H9 (cell line): ENCODE measurements around the gene NCBP3. TPM values are rescaled to one million over a fixed set of nuclear protein-coding genes. Genes with fewer than 3 reads are reported as not detected.

Experiments used
- DNase-seq: peaks from one replicate; pipeline ENCODE4 v3.0.0-alpha.2; 2017
- H2AFZ ChIP-seq: one replicate; pipeline ENCODE4 v1.6.1; 2013; ENCODE audit warnings: mild to moderate bottlenecking, low read length, control low read depth, moderate library complexity
- H2AK5ac ChIP-seq: 2 replicates; pipeline ENCODE4 v1.6.1; 2013; ENCODE audit warnings: low read length, control low read depth, mixed read lengths; ENCODE audit not compliant: insufficient read length
- H2BK120ac ChIP-seq: one replicate; pipeline ENCODE4 v1.6.1; 2013; ENCODE audit warnings: low read depth, mild to moderate bottlenecking, low read length, control low read depth, inconsistent platforms; ENCODE audit not compliant: poor library complexity, severe bottlenecking
- H2BK12ac ChIP-seq: 2 replicates; pipeline ENCODE4 v1.6.1; 2013; ENCODE audit warnings: low read length, control low read depth, mixed read lengths, low read depth; ENCODE audit not compliant: insufficient read length
- H2BK15ac ChIP-seq: 2 replicates; pipeline ENCODE4 v1.6.1; 2013; ENCODE audit warnings: low read depth, low read length, control low read depth
- H2BK20ac ChIP-seq: one replicate; pipeline ENCODE4 v1.6.1; 2013; ENCODE audit warnings: low read depth, mild to moderate bottlenecking, low read length, control low read depth, inconsistent platforms; ENCODE audit not compliant: poor library complexity, severe bottlenecking
- H2BK5ac ChIP-seq: 2 replicates; pipeline ENCODE4 v1.6.1; 2013; ENCODE audit warnings: low read length, control low read depth, mixed read lengths; ENCODE audit not compliant: insufficient read length
- H3K14ac ChIP-seq: 2 replicates; pipeline ENCODE4 v1.6.1; 2013; ENCODE audit warnings: low read length, control low read depth; ENCODE audit not compliant: insufficient read depth
- H3K18ac ChIP-seq: 2 replicates; pipeline ENCODE4 v1.6.1; 2013; ENCODE audit warnings: low read depth, mild to moderate bottlenecking, mixed read lengths, low read length, control low read depth; ENCODE audit not compliant: insufficient read length
- H3K23ac ChIP-seq: 2 replicates; pipeline ENCODE4 v1.6.1; 2013; ENCODE audit warnings: low read length, control low read depth, mixed read lengths, low read depth; ENCODE audit not compliant: insufficient read length
- H3K23me2 ChIP-seq: 2 replicates; pipeline ENCODE4 v1.6.1; 2013; ENCODE audit warnings: low read depth, mild to moderate bottlenecking, mixed read lengths, low read length, control low read depth; ENCODE audit not compliant: insufficient read length, poor library complexity, severe bottlenecking
- H3K27ac ChIP-seq: 2 replicates; pipeline ENCODE4 v1.5.1; 2013; ENCODE audit warnings: low read length, control low read depth, mixed read lengths, low read depth; ENCODE audit not compliant: insufficient read length
- H3K27me3 ChIP-seq: 2 replicates; pipeline ENCODE4 v1.6.1; 2013; ENCODE audit warnings: low read length, control low read depth, inconsistent platforms; ENCODE audit not compliant: insufficient read depth
- H3K4ac ChIP-seq: 2 replicates; pipeline ENCODE4 v1.6.1; 2013; ENCODE audit warnings: low read depth, mild to moderate bottlenecking, control low read depth, inconsistent platforms, low read length, moderate library complexity
- H3K4me1 ChIP-seq: 2 replicates; pipeline ENCODE4 v1.6.1; 2013; ENCODE audit warnings: low read length, control low read depth, inconsistent platforms; ENCODE audit not compliant: insufficient read depth
- H3K4me2 ChIP-seq: 2 replicates; pipeline ENCODE4 v1.6.1; 2013; ENCODE audit warnings: low read length, control low read depth, mixed read lengths; ENCODE audit not compliant: insufficient read length, insufficient read depth
- H3K56ac ChIP-seq: 2 replicates; pipeline ENCODE4 v1.6.1; 2013; ENCODE audit warnings: low read depth, mild to moderate bottlenecking, mixed read lengths, low read length, control low read depth; ENCODE audit not compliant: insufficient read length
- H3K79me1 ChIP-seq: 2 replicates; pipeline ENCODE4 v1.6.1; 2013; ENCODE audit warnings: low read depth, mild to moderate bottlenecking, moderate library complexity, low read length, control low read depth, inconsistent platforms; ENCODE audit not compliant: insufficient read depth, poor library complexity, severe bottlenecking
- H3K79me2 ChIP-seq: 2 replicates; pipeline ENCODE4 v1.6.1; 2013; ENCODE audit warnings: low read length, control low read depth, inconsistent platforms; ENCODE audit not compliant: insufficient read depth
- H3K9ac ChIP-seq: 2 replicates; pipeline ENCODE4 v1.6.1; 2013; ENCODE audit warnings: low read length, control low read depth, mixed read lengths; ENCODE audit not compliant: insufficient read length; ENCODE audit errors: extremely low read depth
- H3K9me3 ChIP-seq: one replicate; pipeline ENCODE4 v1.6.1; 2013; ENCODE audit warnings: low read depth, low read length, inconsistent platforms; ENCODE audit not compliant: control insufficient read depth
- H3T11ph ChIP-seq: one replicate; pipeline ENCODE4 v1.6.1; 2013; ENCODE audit warnings: mild to moderate bottlenecking, low read length, control low read depth, inconsistent platforms
- H4K20me1 ChIP-seq: one replicate; pipeline ENCODE4 v1.6.1; 2013; ENCODE audit not compliant: control insufficient read depth, insufficient read length, insufficient read depth
- H4K5ac ChIP-seq: 2 replicates; pipeline ENCODE4 v1.6.1; 2013; ENCODE audit warnings: low read depth, mild to moderate bottlenecking, mixed read lengths, low read length, control low read depth; ENCODE audit not compliant: insufficient read length
- H4K8ac ChIP-seq: replicated peaks from 2 replicates; pipeline ENCODE4 v1.6.1; 2013; ENCODE audit warnings: low read length, control low read depth, mixed read lengths, low read depth; ENCODE audit not compliant: insufficient read length
- H4K91ac ChIP-seq: 2 replicates; pipeline ENCODE4 v1.6.1; 2013; ENCODE audit warnings: low read depth, mild to moderate bottlenecking, moderate library complexity, mixed read lengths, low read length, control low read depth; ENCODE audit not compliant: insufficient read length
- H3K27ac Mint-ChIP-seq, 3 experiments: 2 replicates in 2 of 3; 3 replicates in 1 of 3; pipeline ENCODE4 v1.8.0; 2020 to 2021; ENCODE audit warnings: mixed read lengths in 3 of 3, mild to moderate bottlenecking in 1 of 3, moderate library complexity in 1 of 3
- H3K27me3 Mint-ChIP-seq: 2 replicates; pipeline ENCODE4 v1.8.0; 2021; ENCODE audit warnings: low read depth, mild to moderate bottlenecking, moderate library complexity, mixed read lengths
- H3K36me3 Mint-ChIP-seq, 3 experiments: 2 replicates in 2 of 3; 3 replicates in 1 of 3; pipeline ENCODE4 v1.8.0; 2020 to 2021; ENCODE audit warnings: low read depth in 3 of 3, mixed read lengths in 3 of 3; ENCODE audit not compliant: insufficient read depth in 1 of 3
- H3K4me1 Mint-ChIP-seq, 2 experiments: 2 replicates each; pipeline ENCODE4 v1.8.0; 2020; ENCODE audit warnings: mixed read lengths in 2 of 2
- H3K4me3 Mint-ChIP-seq, 2 experiments: 2 replicates in 1 of 2; 3 replicates in 1 of 2; pipeline ENCODE4 v1.8.0; 2020 to 2021; ENCODE audit warnings: mild to moderate bottlenecking in 2 of 2, mixed read lengths in 2 of 2, moderate library complexity in 1 of 2
- H3K9me3 Mint-ChIP-seq, 2 experiments: 2 replicates in 1 of 2; 3 replicates in 1 of 2; pipeline ENCODE4 v1.8.0; 2020; ENCODE audit warnings: mild to moderate bottlenecking in 2 of 2, mixed read lengths in 2 of 2, moderate library complexity in 1 of 2
- CTCF ChIP-seq: fragments of 200-600 bp; sonication (generic); conservative IDR thresholded peaks from 3 replicates; pipeline ENCODE4 v1.8.0; 2021; ENCODE audit warnings: antibody characterized with exemption, mild to moderate bottlenecking
- WGBS: extraction: QIAGEN DNeasy Blood & Tissue Kit; methylation state at CpG from one replicate; pipeline ENCODE4 v1.1.7; 2013; ENCODE audit warnings: missing lambda C conversion rate, low lambda C conversion rate, mixed read lengths; ENCODE audit not compliant: insufficient read length; ENCODE audit errors: extremely low coverage; 5-methylcytosine and 5-hydroxymethylcytosine counted together
- total RNA-seq: library from RNA; stranded (reverse); gene quantifications from 2 replicates; pipeline ENCODE4 v1.2.1, GENCODE V29; 2021

Gene NCBP3
- total RNA-seq, 1 experiment from 2014 or later, result 45.7 TPM

- Histone ChIP-seq H4K91ac (no peak overlapping the region), H2AK5ac (no peak overlapping the region), H3K4me2 (no peak overlapping the region), H4K5ac (no peak overlapping the region), H3K14ac (no peak overlapping the region), H2BK20ac (no peak overlapping the region), H3K9me3 (no peaks in the 10 kb centered on the region), H3K23me2 (no peaks in the 10 kb centered on the region), H3K4ac (no peak overlapping the region), H2BK120ac (no peak overlapping the region), H2AFZ (no peak overlapping the region), H2BK12ac (no peak overlapping the region), H3K79me2 (no peaks in the 10 kb centered on the region), H4K8ac (no peak overlapping the region), H3K27ac (no peak overlapping the region), H2BK5ac (no peak overlapping the region), H3K18ac (no peak overlapping the region), H4K20me1 (no peaks in the 10 kb centered on the region), H3T11ph (no peak overlapping the region), H3K56ac (no peak overlapping the region), H3K27me3 (no peaks in the 10 kb centered on the region), H2BK15ac (no peak overlapping the region), H3K23ac (no peak overlapping the region), H3K9ac (no peak overlapping the region), H3K79me1 (no peaks in the 10 kb centered on the region), H3K4me1 (no peaks in the 10 kb centered on the region)
- peaks cover 11 to 74% (median 65%) of the 10 kb centered on the region in 3 experiments; a peak in 6 of 7 replicates for H3K36me3 Mint-ChIP-seq
- TF ChIP-seq CTCF, result no peak
- DNase-seq, result no peak
- WGBS, result no CpG with 5 or more reads among the region's 4 CpGs
- H3K4me3 Mint-ChIP-seq, result no peak overlapping the region
- H3K4me1 Mint-ChIP-seq, result no peaks in the 10 kb centered on the region
- H3K27ac Mint-ChIP-seq, result no peak overlapping the region
- no peaks in the 10 kb centered on the region for H3K9me3 Mint-ChIP-seq
- no peaks in the 10 kb centered on the region for H3K27me3 Mint-ChIP-seq
Measured at GRCh38 chr17:3809135-3809534, 36.9 kb downstream of the NCBP3 start.
